NCI-H510A treated with DMSO at 0.1 percent for 48 hours (cell line): ENCODE data around the gene MINK1.
"Not testable (repeated sequence)": the region's sequence is repeated elsewhere in the genome, so short reads cannot be mapped to it uniquely, and the experiment has no call there.

Experiments
- DNase-seq: peaks from one replicate; lab custom pipeline; 2025; lab: John Stamatoyannopoulos, UW

MINK1 gene

DNA sequence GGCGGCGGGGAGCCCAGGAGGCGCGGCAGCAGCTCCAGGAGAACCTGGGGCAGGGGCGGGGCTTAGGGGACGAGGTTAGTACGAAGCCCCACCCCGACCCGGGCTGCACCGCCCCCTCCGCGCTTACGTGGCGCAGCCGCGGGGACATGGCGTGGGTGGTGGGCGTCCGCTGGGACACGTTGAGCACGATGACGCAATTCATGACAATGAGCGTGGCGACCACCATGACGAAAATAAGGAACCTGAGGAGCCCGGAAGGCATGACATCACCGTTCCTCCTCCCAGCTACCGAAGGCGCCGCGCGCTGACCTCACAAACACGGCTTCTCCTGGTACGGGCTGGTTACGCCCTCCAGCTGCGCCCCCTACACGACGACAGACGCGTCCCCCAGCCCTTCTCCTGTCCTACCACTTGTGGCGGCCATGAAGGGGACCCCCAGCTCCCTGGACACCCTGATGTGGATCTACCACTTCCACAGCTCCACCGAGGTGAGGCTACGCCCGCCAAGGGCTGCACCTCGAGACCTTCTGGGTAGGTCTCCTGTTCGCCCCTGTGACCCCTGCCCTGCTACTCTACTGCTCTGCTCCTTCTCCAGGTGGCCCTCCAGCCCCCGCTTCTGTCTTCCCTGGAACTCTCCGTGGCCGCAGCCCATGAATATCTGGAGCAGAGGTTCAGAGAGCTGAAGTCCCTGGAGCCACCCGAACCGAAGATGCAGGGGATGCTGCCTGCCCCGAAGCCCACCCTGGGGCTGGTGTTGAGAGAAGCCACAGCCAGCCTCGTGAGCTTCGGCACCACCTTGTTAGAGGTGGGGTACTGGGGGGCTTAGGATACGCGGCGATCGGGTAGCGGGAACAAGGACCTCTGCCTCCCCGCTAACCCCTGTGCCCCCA is 66.4 kb downstream of the MINK1 start, which contains the start of gene C17orf107:
C17orf107 (plus strand) TSS at position 196 of the 890 bp plus-strand sequence; CDS start at position 423, 227 bp downstream.
- peak; percentile 50 for DNase-seq

DNA sequence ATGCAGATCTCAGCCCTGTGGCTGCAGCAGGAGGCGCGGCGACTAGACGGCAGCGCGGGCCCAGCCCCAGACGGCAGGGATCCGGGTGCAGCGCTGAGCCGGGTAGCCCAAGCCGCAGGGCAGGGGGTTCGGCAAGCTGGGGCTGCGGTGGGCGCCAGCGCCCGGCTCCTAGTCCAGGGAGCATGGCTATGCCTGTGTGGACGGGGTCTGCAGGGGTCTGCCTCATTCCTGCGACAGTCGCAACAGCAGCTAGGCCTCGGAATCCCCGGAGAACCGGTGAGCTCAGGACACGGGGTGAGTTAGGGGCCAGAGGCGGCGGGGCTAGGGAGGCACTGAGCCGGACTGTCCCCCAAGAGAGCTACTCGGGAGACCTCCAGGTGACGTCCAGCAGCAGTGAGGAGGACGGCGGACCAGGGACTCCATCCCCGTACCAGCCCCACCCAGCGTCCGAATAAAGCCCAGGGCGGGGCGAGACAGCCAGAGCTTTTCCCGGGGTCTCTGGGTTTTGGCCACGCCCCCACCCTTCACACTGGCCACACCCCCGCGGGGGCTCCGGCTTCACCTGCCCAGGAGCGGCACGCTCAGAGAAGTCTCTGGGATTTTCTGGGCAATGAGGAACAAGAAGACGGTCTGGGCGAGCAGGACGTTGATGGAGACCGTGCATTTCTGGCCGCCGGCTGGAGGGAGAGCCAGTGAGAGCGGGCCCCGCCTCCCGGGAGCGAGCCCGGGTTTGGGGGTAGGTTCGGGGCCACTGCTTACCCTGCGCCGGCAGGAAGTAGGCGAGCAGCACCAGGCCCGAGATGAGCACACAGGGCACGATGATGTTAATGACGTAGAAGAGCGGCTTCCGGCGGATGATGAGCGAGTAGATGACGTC is 67.3 kb downstream of the MINK1 start:
- DNase-seq, result no peak

DNA sequence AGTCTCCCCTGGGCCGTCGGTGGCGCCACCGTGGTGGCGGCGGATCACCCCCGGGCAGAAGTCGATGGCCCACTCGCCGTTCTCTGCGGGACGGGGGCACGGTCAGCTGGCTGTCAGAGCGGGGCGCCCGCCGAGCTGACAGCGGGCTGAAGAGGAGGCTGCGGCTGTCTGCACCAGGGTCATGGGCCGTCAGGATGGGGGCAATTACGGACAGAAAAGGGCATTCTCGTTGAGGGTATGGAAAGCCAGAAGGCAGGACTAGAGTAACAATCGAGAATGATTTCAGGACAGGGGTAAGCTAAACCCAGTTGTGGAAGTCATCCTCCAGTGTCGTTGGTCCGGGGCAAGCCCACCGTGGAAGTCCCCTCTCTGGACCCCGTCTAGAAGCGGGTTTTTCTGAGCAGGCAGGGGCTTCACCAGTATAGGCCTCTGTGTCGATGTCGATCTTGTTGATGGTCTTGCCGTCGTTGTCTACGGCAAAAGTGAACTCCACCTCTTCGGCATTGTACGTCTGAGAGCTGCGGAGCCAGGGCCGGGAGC is 68.0 kb downstream of the MINK1 start:
- no peak for DNase-seq

DNA sequence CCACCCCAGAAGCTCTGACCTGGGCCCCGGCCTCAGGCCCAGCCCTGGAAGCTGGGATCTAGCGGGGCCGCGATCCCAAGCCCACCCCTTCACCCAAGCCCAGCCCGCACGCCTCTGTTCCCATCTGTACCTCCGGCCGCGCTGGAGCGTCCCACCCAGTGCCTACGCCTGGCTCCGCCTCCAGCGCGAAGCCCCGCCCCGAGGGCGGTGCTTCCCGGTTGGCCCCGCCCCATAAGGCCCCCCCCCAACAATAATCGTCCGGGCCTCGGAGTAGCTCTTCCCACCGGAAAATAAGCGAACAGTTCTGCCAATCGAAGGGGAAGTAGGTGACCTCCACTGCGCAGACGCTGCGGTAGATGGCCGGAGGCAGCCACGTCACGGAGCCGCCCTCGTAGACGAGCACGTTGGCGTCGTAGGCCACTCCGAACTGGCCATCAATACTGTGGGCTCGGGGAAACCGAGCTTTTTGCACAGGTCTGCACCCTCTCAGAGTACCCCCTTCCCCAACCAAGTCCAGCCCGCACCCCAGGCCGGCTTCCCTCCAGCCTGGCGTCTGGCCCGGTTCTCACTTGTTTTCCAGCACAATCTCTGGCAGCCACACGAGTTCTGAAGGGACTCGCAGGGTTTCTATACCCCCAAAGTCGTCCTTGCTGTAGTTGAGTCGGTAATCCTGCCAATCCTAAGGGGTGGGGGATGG is 68.7 kb downstream of the MINK1 start:
- DNase-seq, result no peak

DNA sequence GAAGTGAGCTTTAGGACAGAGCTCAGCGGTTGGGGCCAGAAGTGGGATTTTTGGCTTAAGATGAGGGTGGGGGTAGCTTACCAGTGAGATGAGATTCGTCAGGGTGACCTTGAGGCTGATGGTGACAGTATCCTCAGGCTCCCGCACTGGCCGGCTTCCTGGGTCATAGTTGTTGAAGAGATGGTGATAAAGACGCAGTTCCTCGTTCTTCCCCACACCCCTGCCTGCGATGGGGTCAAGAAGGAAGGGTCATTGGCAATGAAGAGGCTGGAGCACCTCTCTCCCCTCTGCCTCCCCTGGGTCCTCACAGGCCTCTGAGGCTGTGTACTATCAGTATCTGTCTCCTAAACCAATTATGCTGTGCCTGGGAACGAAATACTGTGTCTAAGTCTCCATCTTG is 69.4 kb downstream of the MINK1 start:
- DNase-seq, result no peak

DNA sequence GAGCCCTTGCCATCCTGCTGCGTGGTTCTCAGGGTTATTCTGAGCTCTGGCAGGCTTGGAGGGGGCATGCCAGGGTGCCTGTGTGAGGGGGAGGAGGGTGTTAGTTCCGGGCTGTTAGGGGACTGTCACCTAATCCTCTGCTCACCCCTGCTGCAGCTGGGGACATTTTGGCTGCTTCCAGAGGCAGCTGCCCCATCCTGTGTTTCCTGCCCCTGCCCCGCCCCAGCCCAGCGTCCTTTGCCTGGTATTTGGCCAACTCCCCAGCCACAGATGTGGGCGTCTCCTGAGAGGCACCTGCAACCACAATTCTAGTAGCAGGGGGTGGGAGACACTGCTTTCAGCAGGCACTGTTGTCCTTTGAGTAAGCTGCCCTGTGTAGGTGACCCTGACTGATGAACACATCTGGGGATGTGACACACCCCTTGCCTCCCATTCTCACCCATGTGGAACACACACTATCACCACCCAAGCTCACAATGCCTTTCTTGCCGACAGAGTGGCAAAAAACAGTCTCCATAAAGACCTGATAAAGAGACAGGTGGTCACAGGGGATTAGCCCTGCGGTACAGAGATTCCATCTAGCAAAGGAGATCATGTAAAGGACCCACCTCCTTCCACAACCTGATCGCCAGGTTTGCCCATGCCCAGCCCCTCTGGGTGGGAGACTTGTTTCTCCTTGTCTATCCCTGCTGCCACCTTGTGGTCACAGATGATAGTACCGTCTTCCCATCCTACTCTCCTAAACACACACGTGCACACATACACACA is 70.1 kb downstream of the MINK1 start, which contains the start of gene CHRNE:
CHRNE (minus strand) TSS at position 48 of the 768 bp plus-strand sequence; CDS start at position 13, 35 bp downstream.
- peak; percentile 90 for DNase-seq

DNA sequence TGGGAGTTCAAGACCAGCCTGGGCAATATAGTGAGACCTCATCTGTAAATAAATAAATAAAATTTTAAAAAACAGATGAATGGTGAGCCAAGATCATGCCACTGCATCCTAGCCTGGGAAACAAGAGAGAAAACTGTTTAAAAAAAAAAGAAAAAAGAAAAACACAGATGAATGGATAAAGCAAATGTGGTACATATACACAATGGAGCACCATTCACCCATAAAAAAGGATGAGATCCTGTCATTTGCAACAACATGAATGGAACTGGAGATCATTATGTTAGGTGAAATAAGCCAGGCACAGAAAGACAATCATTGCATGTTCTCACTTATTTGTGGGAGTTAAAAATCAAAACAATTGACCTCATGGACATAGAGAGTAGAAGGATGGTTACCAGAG is 73.5 kb downstream of the MINK1 start:
- DNase-seq, result not testable (repeated sequence)

DNA sequence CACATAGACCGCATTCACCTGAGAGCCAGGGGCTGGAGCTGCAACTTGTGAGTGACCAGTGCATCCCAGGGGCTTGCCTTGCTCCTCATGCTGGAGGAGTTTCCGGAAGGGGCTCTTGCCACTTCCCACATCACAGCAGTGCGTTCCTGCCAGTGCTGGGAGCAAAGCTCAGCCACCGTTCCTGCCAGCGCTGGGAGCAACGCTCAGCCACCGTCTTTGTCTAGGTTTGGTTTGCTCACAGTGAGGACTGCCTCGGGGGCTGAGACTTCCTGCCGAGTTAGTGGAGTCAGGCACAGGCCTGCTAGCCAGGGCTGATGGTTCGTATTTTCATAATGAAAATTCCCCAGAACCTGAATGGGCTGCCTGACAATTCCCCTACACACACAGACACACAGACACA is 75.2 kb downstream of the MINK1 start:
- DNase-seq, result no peak

DNA sequence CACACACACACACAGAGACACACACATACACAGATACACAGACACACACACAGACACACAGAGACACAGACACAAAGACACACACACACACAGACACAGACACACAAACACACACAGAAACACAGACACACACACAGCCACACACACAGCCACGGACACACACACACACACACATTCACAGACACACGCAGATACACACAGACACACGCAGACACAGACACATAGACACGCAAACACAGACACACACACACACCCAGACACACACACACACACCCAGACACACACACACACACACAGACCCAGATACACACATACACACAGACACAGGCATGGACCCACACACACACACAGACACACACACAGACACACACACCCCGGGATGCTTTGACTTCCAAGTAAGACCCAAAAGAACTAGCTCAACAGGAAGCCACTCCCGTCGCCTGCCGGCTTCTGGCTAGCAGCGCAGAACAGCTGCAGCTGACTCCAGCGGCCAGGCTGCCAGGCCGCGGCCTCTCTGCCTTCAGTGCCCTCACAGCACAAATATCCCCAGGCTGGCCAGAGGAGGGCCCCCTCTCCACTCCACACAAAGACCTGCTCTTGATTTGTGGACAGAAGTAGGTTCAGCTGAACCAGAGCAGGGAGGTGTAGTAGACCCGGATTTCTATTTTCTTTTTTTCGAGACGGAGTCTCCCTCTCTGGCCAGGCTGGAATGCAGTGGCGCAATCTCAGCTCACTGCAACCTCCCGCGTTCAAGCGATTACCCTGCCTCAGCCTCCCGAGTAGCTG is 75.8 kb downstream of the MINK1 start:
- DNase-seq, result peak; percentile 71

DNA sequence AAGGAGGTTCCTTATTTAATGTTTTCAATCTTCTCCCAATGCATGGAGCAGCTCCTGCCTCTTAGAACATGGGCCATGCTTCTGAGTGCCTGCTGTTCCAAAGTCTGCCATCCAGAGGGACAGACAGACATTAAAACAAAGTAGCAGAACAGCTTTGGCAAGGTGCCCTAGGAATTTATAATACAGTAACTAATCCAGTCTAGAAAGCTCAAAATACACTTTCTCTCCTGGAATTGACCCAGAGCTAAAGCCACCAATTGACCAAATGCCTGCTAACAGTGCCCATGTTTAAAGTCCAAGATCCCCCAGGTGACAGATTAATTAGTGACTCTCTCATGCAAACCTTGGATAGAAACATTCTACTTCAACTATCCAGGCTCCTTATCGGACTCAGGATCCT is 80.9 kb downstream of the MINK1 start:
- no peak for DNase-seq

DNA sequence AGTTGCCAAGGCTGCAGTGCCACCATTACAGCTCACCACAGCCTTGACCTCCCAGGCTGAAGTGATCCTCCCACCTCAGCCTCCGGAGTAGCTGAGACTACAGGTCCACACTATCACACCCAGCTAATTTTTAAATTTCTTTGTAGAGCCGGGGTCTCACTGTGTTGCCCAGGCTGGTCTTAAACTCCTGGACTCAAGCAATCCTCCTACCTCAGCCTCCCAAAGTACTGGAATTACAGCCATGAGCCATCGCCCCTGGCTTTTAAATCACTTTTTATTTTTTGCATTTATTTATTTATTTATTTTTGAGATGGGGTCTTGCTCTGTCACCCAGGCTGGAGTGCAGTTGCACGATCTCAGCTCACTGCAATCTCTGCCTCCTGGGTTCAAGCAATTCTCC is 81.4 kb downstream of the MINK1 start:
- not testable (repeated sequence) for DNase-seq

DNA sequence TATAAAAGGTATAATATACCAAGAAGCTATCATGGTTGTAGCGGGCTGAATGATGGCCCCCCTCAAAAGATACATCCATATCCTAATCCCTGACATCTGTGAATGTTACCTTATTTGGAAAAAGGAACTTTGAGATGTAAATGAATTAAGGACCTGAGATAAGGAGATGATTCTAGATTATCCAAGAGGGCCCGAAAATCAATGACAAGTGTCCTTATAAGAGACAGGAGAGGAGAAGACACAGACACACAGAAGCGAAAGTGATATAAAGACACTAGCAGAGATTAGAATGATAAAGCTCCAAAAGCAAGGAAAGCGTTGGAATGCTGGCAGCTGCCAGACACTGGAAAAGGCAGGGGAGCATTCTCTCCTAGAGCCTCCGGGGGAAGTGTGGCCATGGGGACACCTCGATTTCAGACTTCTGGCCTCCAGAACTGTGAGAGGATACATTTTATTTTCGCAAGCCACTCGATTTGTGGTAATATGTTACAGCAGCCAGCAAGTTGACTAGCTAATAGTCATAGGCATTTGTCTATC is 86.4 kb downstream of the MINK1 start:
- DNase-seq, result no peak

DNA sequence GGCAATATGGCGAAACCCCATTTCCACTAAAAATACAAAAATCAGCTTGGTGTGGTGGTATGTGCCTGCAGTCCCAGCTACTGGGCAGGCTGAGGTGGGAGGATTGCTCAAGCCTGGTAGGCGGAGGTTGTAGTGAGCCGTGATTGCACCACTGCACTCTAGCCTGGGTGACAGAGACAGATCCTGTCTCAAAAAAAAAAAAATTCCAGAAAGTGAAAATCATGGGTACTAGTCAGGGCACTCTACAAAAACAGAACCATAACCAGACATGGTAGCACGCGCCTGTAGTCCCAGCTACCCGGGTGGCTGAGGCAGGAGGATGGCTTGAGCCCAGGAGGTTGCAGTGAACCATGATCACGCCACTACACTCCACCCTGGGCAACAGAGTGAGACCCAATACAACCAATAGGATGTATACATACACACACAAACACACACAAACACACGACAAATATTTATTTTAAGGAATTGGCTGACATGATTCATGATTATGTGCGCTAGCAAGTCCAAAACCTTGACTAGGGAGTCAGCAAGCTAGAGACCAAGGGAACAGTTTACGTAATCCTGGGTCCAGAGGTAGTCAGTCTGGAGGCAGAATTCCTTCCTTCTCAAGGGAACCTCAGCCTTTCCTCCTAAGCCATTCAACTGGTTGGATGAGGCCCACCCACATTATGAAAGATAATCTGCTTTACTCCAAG is 87.4 kb downstream of the MINK1 start:
- no peak for DNase-seq

DNA sequence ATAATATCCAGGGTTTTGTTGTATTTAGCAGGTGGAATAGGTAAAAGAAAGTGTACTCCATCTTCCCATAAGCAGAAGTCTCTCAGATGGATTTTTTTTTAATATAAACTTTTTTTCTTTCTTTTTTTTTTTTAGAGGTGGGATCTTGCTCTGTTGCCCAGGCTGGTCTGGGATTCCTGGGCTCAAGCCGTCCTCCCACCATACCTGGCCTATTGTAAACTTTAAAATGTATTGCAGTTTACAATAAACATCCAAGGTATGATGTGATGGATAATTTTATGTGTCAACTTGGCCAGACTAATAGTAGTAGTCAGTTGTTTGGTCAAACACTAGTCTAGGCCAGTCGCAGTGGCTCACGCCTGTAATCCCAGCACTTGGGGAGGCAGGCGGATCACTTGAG is 88.2 kb downstream of the MINK1 start:
- DNase-seq, result no peak

DNA sequence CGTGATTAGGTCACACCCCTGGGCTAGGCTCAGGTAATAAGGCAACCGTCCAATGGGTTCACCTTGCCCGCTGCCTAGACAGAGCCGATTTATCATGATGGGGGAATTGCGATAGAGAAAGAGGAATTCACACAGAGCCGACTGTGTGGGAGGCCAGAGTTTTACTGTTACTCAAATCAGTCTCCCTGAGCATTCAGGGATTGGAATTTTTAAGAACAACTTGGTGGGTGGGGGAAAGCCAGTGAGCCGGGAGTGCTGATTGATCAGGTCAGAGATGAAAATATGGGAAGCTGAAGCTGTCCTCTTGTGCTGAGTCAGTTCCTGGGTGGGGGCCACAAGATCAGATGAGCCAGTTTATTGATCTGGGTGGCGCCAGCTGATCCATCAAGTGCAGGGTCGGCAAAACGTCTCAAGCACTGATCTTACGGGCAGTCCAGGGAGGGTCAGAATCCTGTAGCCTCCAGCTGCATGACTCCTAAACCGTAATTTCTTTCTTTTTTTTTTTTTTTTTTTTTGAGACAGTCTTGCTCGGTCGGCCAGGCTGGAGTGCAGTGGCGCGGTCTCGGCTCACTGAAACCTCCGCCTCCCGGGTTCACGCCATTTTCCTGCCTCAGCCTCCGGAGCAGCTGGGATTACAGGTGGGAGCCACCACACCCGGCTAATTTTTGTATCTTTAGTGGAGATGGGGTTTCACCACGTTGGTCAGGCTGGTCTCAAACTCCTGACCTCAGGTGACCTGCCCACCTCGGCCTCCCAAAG is 93.6 kb downstream of the MINK1 start:
- DNase-seq, result not testable (repeated sequence)

DNA sequence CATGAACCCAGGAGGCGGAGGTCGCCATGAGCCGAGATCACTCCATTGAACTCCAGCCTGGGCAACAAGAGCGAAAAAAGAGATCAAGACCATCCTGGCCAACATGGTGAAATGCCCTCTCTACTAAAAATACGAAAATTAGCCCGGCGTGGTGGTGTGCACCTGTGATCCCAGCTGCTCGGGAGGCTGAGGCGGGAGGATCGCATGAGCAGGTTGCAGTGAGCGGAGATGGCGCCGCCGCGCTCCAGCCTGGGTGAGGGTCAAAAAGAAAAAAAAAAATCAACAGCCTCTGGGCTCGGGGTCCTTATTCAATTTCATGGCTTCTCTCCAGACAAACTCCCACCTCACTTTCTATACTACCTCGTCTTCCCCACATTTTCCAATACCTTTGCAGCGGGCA is 95.7 kb downstream of the MINK1 start:
- DNase-seq, result no peak

DNA sequence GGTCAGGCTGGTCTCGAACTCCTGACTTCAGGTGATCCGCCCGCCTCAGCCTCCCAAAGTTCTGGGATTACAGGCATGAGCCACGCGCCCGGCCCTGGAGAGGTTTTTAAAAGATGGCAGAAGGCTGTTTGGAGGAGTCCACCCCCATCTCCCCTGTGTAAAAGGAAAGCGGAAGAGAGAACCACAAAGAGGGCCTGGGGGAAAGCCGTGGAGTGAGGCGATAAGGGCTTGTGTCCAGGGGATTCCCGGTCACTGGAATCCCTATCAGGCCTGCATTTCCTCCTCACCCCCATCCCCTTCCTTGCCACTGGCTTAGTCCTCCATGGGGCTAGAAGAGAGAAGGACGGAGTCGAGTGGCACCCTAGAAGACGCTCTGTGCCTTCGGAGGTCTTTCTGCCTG is 98.8 kb downstream of the MINK1 start, which contains the start of gene GP1BA:
GP1BA (plus strand) TSS at position 315 of the 400 bp plus-strand sequence. CDS start 328 bp downstream, outside the sequence.
- DNase-seq, result no peak

DNA sequence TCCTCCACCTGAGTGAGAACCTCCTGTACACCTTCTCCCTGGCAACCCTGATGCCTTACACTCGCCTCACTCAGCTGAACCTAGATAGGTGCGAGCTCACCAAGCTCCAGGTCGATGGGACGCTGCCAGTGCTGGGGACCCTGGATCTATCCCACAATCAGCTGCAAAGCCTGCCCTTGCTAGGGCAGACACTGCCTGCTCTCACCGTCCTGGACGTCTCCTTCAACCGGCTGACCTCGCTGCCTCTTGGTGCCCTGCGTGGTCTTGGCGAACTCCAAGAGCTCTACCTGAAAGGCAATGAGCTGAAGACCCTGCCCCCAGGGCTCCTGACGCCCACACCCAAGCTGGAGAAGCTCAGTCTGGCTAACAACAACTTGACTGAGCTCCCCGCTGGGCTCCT is 99.6 kb downstream of the MINK1 start:
- DNase-seq, result no peak
